ENCODE results near the gene HOXD9.

The HOXD9 gene

DNA sequence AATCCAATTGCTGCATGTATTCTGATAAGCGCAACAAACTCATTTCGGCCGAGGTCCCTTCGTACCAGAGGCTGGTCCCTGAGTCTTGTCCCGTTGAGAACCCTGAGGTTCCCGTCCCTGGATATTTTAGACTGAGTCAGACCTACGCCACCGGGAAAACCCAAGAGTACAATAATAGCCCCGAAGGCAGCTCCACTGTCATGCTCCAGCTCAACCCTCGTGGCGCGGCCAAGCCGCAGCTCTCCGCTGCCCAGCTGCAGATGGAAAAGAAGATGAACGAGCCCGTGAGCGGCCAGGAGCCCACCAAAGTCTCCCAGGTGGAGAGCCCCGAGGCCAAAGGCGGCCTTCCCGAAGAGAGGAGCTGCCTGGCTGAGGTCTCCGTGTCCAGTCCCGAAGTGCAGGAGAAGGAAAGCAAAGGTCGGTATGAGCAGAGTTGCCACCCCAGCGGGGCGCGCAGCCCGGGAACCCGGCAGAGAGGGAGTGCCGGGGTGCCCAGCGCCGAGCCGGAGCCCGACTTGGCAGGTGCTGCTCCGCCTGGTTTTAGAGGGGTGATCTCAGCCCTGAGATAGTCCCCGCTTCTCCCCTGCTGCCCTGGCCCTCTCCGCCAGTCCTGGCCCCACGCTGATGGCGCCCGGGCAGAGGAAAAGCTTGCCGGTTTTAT is 5.2 kb upstream of the HOXD9 start:
- Histone ChIP-seq H3K27ac (no peak overlapping the region), H3K36me3 (no peaks in the 10 kb centered on the region), H3K4me1 (ENCODE audit: control insufficient read depth in 1 of 2, insufficient read depth in 1 of 2, low read depth in 1 of 2, low read length in 1 of 2) (peaks cover 3 to 9% of the 10 kb centered on the region in 2 experiments), H3K4me3 (ENCODE audit: low read depth in 1 of 2, low read length in 1 of 2) (no peak overlapping the region), H3K9me3 (no peaks in the 10 kb centered on the region), H3K27me3 (peaks cover 100% of the 10 kb centered on the region)
- TF ChIP-seq, protein P1, sequence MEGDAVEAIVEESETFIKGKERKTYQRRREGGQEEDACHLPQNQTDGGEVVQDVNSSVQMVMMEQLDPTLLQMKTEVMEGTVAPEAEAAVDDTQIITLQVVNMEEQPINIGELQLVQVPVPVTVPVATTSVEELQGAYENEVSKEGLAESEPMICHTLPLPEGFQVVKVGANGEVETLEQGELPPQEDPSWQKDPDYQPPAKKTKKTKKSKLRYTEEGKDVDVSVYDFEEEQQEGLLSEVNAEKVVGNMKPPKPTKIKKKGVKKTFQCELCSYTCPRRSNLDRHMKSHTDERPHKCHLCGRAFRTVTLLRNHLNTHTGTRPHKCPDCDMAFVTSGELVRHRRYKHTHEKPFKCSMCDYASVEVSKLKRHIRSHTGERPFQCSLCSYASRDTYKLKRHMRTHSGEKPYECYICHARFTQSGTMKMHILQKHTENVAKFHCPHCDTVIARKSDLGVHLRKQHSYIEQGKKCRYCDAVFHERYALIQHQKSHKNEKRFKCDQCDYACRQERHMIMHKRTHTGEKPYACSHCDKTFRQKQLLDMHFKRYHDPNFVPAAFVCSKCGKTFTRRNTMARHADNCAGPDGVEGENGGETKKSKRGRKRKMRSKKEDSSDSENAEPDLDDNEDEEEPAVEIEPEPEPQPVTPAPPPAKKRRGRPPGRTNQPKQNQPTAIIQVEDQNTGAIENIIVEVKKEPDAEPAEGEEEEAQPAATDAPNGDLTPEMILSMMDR (IDR thresholded peaks at IDR 0.05) = no peak

DNA sequence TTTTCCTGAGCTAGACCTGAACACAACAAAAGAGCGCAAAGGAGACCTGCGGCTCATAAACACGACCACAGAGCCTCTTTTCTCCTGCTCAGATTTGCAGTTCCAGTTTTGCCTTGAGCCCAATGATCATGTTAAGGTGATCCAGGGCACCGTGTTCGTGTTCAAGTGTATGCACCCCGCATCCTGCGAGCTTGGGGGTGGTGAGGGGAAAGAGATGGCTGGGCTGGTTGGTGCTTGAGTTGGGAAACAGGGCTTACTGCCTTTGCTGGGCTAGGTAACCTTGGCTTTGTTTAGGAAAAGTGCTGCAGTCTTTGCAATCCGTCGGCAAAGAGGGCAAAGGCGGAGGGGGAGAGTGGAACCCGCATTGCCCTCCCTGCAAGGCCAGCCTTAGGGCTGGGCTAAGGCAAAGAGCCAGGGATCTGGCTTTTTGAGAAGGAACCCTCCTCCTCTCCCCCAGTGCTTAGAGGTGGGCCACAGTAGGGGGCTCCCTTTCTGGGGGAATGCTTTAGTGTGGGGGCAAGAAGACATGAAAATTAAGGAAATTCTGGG is 4.6 kb upstream of the HOXD9 start:
- peaks cover 100% of the 10 kb centered on the region for H3K27me3 ChIP-seq
- TF ChIP-seq, protein P1 (IDR thresholded peaks at IDR 0.05) = no peak
- H3K4me1 ChIP-seq (ENCODE audit: control insufficient read depth in 1 of 2, insufficient read depth in 1 of 2, low read depth in 1 of 2, low read length in 1 of 2) = peaks cover 3 to 15% of the 10 kb centered on the region in 2 experiments
- no peaks in the 10 kb centered on the region for H3K9me3 ChIP-seq
- no peak overlapping the region for H3K4me3 ChIP-seq (ENCODE audit: low read depth in 1 of 2, low read length in 1 of 2)
- no peak overlapping the region for H3K27ac ChIP-seq
- no peaks in the 10 kb centered on the region for H3K36me3 ChIP-seq

DNA sequence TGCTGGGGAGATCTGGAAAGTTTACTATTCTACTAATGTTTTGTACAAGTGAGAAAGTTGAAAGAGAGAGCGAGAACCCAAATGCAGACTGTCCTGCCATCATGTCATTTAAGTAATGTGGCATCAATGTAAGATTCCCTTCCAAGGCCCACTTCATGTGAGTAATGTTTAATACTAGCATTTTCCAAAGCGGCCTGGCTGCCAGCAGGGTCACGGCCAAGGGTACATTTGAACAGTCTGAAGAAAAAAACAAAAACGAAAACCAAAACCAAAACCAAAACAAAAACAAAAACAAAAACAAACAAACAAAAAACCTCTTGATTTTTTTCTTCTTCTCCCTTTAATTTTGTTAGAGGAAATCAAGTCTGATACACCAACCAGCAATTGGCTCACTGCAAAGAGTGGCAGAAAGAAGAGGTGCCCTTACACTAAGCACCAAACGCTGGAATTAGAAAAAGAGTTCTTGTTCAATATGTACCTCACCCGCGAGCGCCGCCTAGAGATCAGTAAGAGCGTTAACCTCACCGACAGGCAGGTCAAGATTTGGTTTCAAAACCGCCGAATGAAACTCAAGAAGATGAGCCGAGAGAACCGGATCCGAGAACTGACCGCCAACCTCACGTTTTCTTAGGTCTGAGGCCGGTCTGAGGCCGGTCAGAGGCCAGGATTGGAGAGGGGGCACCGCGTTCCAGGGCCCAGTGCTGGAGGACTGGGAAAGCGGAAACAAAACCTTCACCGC is 3.7 kb upstream of the HOXD9 start:
- Histone ChIP-seq H3K9me3 (no peaks in the 10 kb centered on the region), H3K4me3 (ENCODE audit: low read depth in 1 of 2, low read length in 1 of 2) (no peak overlapping the region), H3K27me3 (peaks cover 100% of the 10 kb centered on the region), H3K27ac (no peak overlapping the region), H3K4me1 (ENCODE audit: control insufficient read depth in 1 of 2, insufficient read depth in 1 of 2, low read depth in 1 of 2, low read length in 1 of 2) (peaks cover 3 to 18% of the 10 kb centered on the region in 2 experiments), H3K36me3 (no peaks in the 10 kb centered on the region)
- TF ChIP-seq, protein P1 (IDR thresholded peaks at IDR 0.05) = no peak

DNA sequence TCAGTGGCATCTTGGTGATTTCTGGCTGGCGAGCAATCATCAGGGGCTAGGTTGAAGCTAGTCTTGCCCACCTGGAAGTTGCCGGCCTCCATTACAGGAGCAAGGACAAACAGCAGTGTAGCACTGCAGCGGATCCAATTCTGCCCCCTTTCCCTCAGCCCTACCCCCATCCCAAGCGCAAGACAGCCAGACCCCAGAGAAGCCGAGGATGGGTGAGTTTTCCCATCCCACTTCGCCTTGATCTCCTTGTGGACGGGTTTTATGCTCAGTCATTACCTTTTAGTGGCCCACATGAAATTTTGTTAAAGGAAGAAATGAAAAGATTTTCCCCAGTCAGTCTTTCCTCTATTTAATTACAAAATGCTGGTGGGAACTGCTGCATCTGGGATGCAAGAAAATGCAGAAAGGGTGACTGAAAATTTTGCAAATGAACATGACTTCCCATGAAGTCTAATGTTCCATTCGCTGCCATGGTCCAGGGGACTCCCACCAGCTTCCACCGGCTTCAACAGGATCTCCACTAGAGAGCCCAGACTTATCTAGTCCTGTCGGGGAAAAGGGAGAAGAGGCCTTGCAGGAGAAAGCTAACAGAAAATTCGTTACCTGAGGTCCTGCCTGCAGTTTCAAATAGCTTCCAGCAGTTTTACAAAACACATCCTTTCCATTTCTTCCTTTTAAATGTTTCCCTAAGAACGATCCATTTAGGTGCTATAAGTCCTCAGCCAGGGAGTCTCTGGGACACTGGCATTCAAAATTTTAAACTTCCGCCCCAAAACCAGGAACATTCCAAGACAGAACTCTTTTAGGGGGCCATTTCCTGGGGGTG is 1.9 kb upstream of the HOXD9 start:
- TF ChIP-seq, protein P1 (IDR thresholded peaks at IDR 0.05) = no peak
- no peaks in the 10 kb centered on the region for H3K36me3 ChIP-seq
- H3K27ac ChIP-seq = no peak overlapping the region
- H3K27me3 ChIP-seq = peaks cover 100% of the 10 kb centered on the region
- peaks cover 3 to 18% of the 10 kb centered on the region in 2 experiments for H3K4me1 ChIP-seq (ENCODE audit: control insufficient read depth in 1 of 2, insufficient read depth in 1 of 2, low read depth in 1 of 2, low read length in 1 of 2)
- no peaks in the 10 kb centered on the region for H3K9me3 ChIP-seq
- H3K4me3 ChIP-seq (ENCODE audit: low read depth in 1 of 2, low read length in 1 of 2) = no peak overlapping the region

All from neutrophil (primary cell).